PC-3 (cell line): ENCODE data around the gene NALCN.

Source experiments
- CTCF ChIP-seq: fragments of 300-600 bp; sonication (generic); conservative IDR thresholded peaks from 2 replicates; pipeline ENCODE4 v1.5.1; 2017; ENCODE audit warnings: antibody characterized with exemption, low read depth, mild to moderate bottlenecking, low read length
- EZH2phosphoT487 ChIP-seq: fragments of 300-600 bp; sonication (generic); IDR thresholded peaks from 2 replicates; pipeline ENCODE4 v1.6.1; 2018; ENCODE audit warnings: mild to moderate bottlenecking, antibody characterized with exemption, low read length, borderline replicate concordance

GRCh38 chr13:101017123-101017872 is 399.0 kb downstream of the NALCN start:
- TF ChIP-seq CTCF (no peak), EZH2phosphoT487 (no peak)
